NK-92 (cell line): ENCODE measurements around the gene S100A1.
"Not testable (repeated sequence)": the region's sequence is repeated elsewhere in the genome, so short reads cannot be mapped to it uniquely, and the experiment has no call there.

Experiments used
- DNase-seq: peaks from one replicate; lab custom pipeline; 2025; ENCODE audit not compliant: unreplicated experiment; lab: John Stamatoyannopoulos, UW

The S100A1 gene

GRCh38 chr1:153629971-153630370 lies 1.7 kb downstream of the S100A1 start:
- DNase-seq = no peak

- no peak for DNase-seq
These were observed 2.1 kb downstream of the S100A1 start for GRCh38 chr1:153630384-153630783.

GRCh38 chr1:153631047-153632022 lies 3.1 kb downstream of the S100A1 start:
- DNase-seq = no peak

GRCh38 chr1:153633161-153633753 lies 5.0 kb downstream of the S100A1 start:
- DNase-seq = no peak

GRCh38 chr1:153633754-153634665 lies 5.8 kb downstream of the S100A1 start, which contains the start of gene CHTOP:
Gene CHTOP (plus strand): TSS chr1:153634066. CDS start chr1:153636589, 2,523 bp downstream.
- DNase-seq = peak; percentile 66

- no peak for DNase-seq
These were observed 7.6 kb downstream of the S100A1 start for GRCh38 chr1:153635872-153636271.

GRCh38 chr1:153636312-153636711 lies 8.1 kb downstream of the S100A1 start:
- no peak for DNase-seq

- no peak for DNase-seq
These were observed 10.0 kb downstream of the S100A1 start for GRCh38 chr1:153638261-153638660.

GRCh38 chr1:153639280-153639679 lies 11.0 kb downstream of the S100A1 start:
- DNase-seq = no peak

- DNase-seq = not testable (repeated sequence)
These were observed 12.0 kb downstream of the S100A1 start for GRCh38 chr1:153640213-153640612.

- no peak for DNase-seq
These were observed 12.6 kb downstream of the S100A1 start for GRCh38 chr1:153640861-153641260.

- no peak for DNase-seq
These were observed 13.9 kb downstream of the S100A1 start for GRCh38 chr1:153642161-153642560.

GRCh38 chr1:153643100-153643499 lies 14.9 kb downstream of the S100A1 start:
- DNase-seq = no peak

GRCh38 chr1:153643816-153644215 lies 15.6 kb downstream of the S100A1 start:
- DNase-seq = no peak

- no peak for DNase-seq
These were observed 18.6 kb downstream of the S100A1 start for GRCh38 chr1:153646672-153647345.

- DNase-seq = no peak
These were observed 19.1 kb downstream of the S100A1 start for GRCh38 chr1:153647346-153647714.

- DNase-seq = no peak
These were observed 19.9 kb downstream of the S100A1 start for GRCh38 chr1:153648000-153648643.

- no peak for DNase-seq
These were observed 21.1 kb downstream of the S100A1 start for GRCh38 chr1:153649137-153649862.

- DNase-seq = no peak
These were observed 21.6 kb downstream of the S100A1 start for GRCh38 chr1:153649863-153650235.
